GM12878 (cell line): ENCODE data around the gene CD38. TPM values are rescaled to one million over a fixed set of nuclear protein-coding genes. Genes with fewer than 3 reads are reported as not detected.

Experiments
- ASH2L ChIP-seq: fragments of 300-600, 200-600 bp; sonication (generic); IDR thresholded peaks from 2 replicates; pipeline ENCODE4 v1.6.1; 2017; ENCODE audit warnings: low read depth, mild to moderate bottlenecking, borderline replicate concordance
- ATF2 ChIP-seq: IDR thresholded peaks from 2 replicates; pipeline ENCODE4 v1.6.1; 2012; ENCODE audit warnings: low read length, inconsistent platforms
- BCL3 ChIP-seq: IDR thresholded peaks from 2 replicates; pipeline ENCODE4 v1.6.1; 2011; ENCODE audit warnings: borderline replicate concordance, low read depth, mild to moderate bottlenecking, moderate library complexity, low read length; ENCODE audit not compliant: insufficient read depth, poor library complexity, severe bottlenecking
- EZH2 ChIP-seq: IDR thresholded peaks from 2 replicates; pipeline ENCODE4 v1.6.1; 2012; ENCODE audit warnings: low read depth, mild to moderate bottlenecking, control low read depth, inconsistent platforms, low read length, borderline replicate concordance; ENCODE audit not compliant: control insufficient read depth
- FOXM1 ChIP-seq: IDR thresholded peaks from 2 replicates; pipeline ENCODE4 v1.6.1; 2012; ENCODE audit warnings: low read depth, mild to moderate bottlenecking, inconsistent platforms, low read length, moderate library complexity
- GABPA ChIP-seq: IDR thresholded peaks from 2 replicates; pipeline ENCODE4 v1.6.1; 2014; ENCODE audit warnings: antibody characterized with exemption, low read depth, mild to moderate bottlenecking, inconsistent platforms
- JUNB ChIP-seq: IDR thresholded peaks from 2 replicates; pipeline ENCODE4 v1.6.1; 2016; ENCODE audit warnings: antibody characterized with exemption, mild to moderate bottlenecking
- MTA3 ChIP-seq: IDR thresholded peaks from 2 replicates; pipeline ENCODE4 v1.6.1; 2012; ENCODE audit warnings: low read length, inconsistent platforms, borderline replicate concordance
- MYB ChIP-seq: fragments of 150-350 bp; IDR thresholded peaks from 2 replicates; pipeline ENCODE4 v1.6.1; 2014; ENCODE audit warnings: mild to moderate bottlenecking, low read depth, low read length, borderline replicate concordance
- NBN ChIP-seq: fragments of 450-650 bp; IDR thresholded peaks from 2 replicates; pipeline ENCODE4 v1.6.1; 2016
- NR2C1 ChIP-seq: fragments of 450-650 bp; IDR thresholded peaks from 2 replicates; pipeline ENCODE4 v1.6.1; 2017; ENCODE audit warnings: antibody characterized with exemption, mild to moderate bottlenecking, moderate library complexity
- PAX8 ChIP-seq: fragments of 450-650 bp; IDR thresholded peaks from 2 replicates; pipeline ENCODE4 v1.6.1; 2017; ENCODE audit warnings: mild to moderate bottlenecking, moderate library complexity
- PBX3 ChIP-seq: IDR thresholded peaks from 2 replicates; pipeline ENCODE4 v1.6.1; 2011; ENCODE audit warnings: mild to moderate bottlenecking, low read depth, low read length, moderate library complexity; ENCODE audit not compliant: insufficient replicate concordance
- POLR2AphosphoS5 ChIP-seq: IDR thresholded peaks from 2 replicates; pipeline ENCODE4 v1.6.1; 2011; ENCODE audit warnings: mild to moderate bottlenecking, low read length, inconsistent platforms
- POU2F2 ChIP-seq: IDR thresholded peaks from 3 replicates; pipeline ENCODE4 v1.6.1; 2011; ENCODE audit warnings: low read depth, mild to moderate bottlenecking, low read length, borderline replicate concordance
- RELA ChIP-seq: fragments of 450-650 bp; IDR thresholded peaks from 2 replicates; pipeline ENCODE4 v1.8.0; 2014; ENCODE audit warnings: borderline replicate concordance; ENCODE audit not compliant: partially characterized antibody
- SMC3 ChIP-seq: IDR thresholded peaks from 2 replicates; pipeline ENCODE4 v1.6.1; 2011; ENCODE audit warnings: low read length, improper control_type of control experiment, borderline replicate concordance
- STAT3 ChIP-seq: IDR thresholded peaks from 2 replicates; pipeline ENCODE4 v1.6.1; 2011; ENCODE audit warnings: low read depth, low read length, improper control_type of control experiment
- TAF1 ChIP-seq: IDR thresholded peaks from 2 replicates; pipeline ENCODE4 v1.6.1; 2011; ENCODE audit warnings: mild to moderate bottlenecking, low read depth, low read length, borderline replicate concordance
- USF2 ChIP-seq: IDR thresholded peaks from 2 replicates; pipeline ENCODE4 v1.6.1; 2011; ENCODE audit warnings: low read depth, low read length, improper control_type of control experiment, borderline replicate concordance
- WRNIP1 ChIP-seq: IDR thresholded peaks from 2 replicates; pipeline ENCODE4 v1.6.1; 2011; ENCODE audit warnings: low read depth, low read length, improper control_type of control experiment, borderline replicate concordance
- ZBTB11 ChIP-seq: fragments of 450-650 bp; formaldehyde crosslinking; IDR thresholded peaks from 2 replicates; pipeline ENCODE4 v1.5.0; 2022; ENCODE audit warnings: mild to moderate bottlenecking, missing genetic modification characterization
- ZNF622 ChIP-seq: fragments of 450-650 bp; IDR thresholded peaks from 2 replicates; pipeline ENCODE4 v1.6.1; 2017; ENCODE audit warnings: mild to moderate bottlenecking, inconsistent platforms
- polyA plus RNA-seq, 11 experiments: library from polyadenylated mRNA; depleted of rRNA in 4 of 11; unstranded in 6 of 11; stranded (reverse) in 5 of 11; fragments of >200 nt; fragmentation: Nextera tagmentation in 4 of 11; fragmentation: Illumina TruSeq in 1 of 11; extraction: Ambion mirVana in 4 of 11; extraction: Trizol in 1 of 11; gene quantifications; 1 replicate in 1 of 11; 2 replicates in 10 of 11; pipeline versions ENCODE4 v1.2.1 to v1.2.3, GENCODE V29; 2011 to 2016; ENCODE audit warnings: inconsistent platforms in 2 of 11, missing spikeins in 2 of 11, low read depth in 1 of 11
- total RNA-seq, 4 experiments: library from RNA; depleted of rRNA in 3 of 4; stranded (reverse); fragments of >200 nt in 3 of 4; fragmentation: Illumina TruSeq in 1 of 4; extraction: Trizol in 1 of 4; gene quantifications; 2 replicates each; pipeline versions ENCODE4 v1.2.1 to v1.2.3, GENCODE V29; 2013 to 2021

Gene CD38
- total and polyA plus RNA-seq, 10 of the 15 experiments (the other 5 are each of a cell fraction or from before 2014, with no cell fraction given) = 3.5 to 39.8 (median 12.7) TPM

- no peak for TF ChIP-seq SMC3
- peak; percentile 66 for TF ChIP-seq ATF2
- TF ChIP-seq EZH2 = no peak
- TF ChIP-seq WRNIP1 = no peak; the same call in 1 of the 2 replicates
- 0 out of 2 replicates have a peak, but pooled peaks have one; percentile 31 for TF ChIP-seq NBN
- TF ChIP-seq PBX3 = peak; percentile 54
- peak; percentile 95 for TF ChIP-seq JUNB
- TF ChIP-seq ZBTB11 (CRISPR knock-in tag) = no peak
- no peak for TF ChIP-seq ZNF622
- TF ChIP-seq RELA = no peak
- TF ChIP-seq TAF1 = no peak
- TF ChIP-seq POU2F2 = 0 out of 3 replicates have a peak, but pooled peaks have one; percentile 41
- no peak for TF ChIP-seq PAX8
- no peak for TF ChIP-seq NR2C1
- no peak for TF ChIP-seq MYB
- no peak; the same call in 1 of the 2 replicates for TF ChIP-seq USF2
- TF ChIP-seq POLR2AphosphoS5 = peak; percentile 58
- no peak for TF ChIP-seq STAT3
- no peak for TF ChIP-seq ASH2L
- TF ChIP-seq BCL3 = no peak
- peak; percentile 86; the same call in 1 of the 2 replicates for TF ChIP-seq MTA3
- no peak for TF ChIP-seq GABPA
- TF ChIP-seq FOXM1 = peak; percentile 47; the same call in 1 of the 2 replicates
These were observed 3.4 kb downstream of the CD38 start (continued) for GRCh38 chr4:15781427-15782095.
